A673 (cell line): Measurements from ENCODE around the gene LRRC66. TPM values are rescaled to one million over a fixed set of nuclear protein-coding genes. Genes with fewer than 3 reads are reported as not detected.

Source experiments
- BruUV-seq: library from RNA; stranded (reverse); fragments of 400-500 nt; replicated peaks from 2 replicates; lab custom pipeline; 2021; lab: Mats Ljungman, UMichigan
- CTCF ChIA-PET: fragments of 300-600 bp; sonication (Branson Sonifier 250); formaldehyde crosslinking; loops from one replicate; lab custom pipeline; 2022; ENCODE audit warnings: antibody characterized with exemption; lab: Charles Lee
- POLR2A ChIA-PET: fragments of 300-600 bp; sonication (Branson Sonifier 250); formaldehyde crosslinking; loops from one replicate; lab custom pipeline; 2022; ENCODE audit warnings: antibody characterized with exemption; ENCODE audit not compliant: low non-redundant PET; lab: Charles Lee
- DNase-seq: peaks from one replicate; pipeline ENCODE4 v3.0.0-alpha.2; 2015; ENCODE audit warnings: low spot score
- H3K27ac ChIP-seq: fragments of 200-600 bp; sonication (generic); 2 replicates; pipeline ENCODE4 v1.5.1; 2016; ENCODE audit warnings: mixed run types, low read depth, mild to moderate bottlenecking, mixed read lengths, antibody characterized with exemption, low read length; ENCODE audit not compliant: poor library complexity, severe bottlenecking
- H3K27me3 ChIP-seq: fragments of 200-600 bp; sonication (generic); replicated peaks from 2 replicates; pipeline ENCODE4 v1.6.1; 2017; ENCODE audit warnings: mixed run types, low read depth, mild to moderate bottlenecking, mixed read lengths, antibody characterized with exemption, low read length; ENCODE audit not compliant: insufficient read depth, poor library complexity
- H3K36me3 ChIP-seq: fragments of 200-600 bp; sonication (generic); 2 replicates; pipeline ENCODE4 v1.6.1; 2016; ENCODE audit warnings: mixed run types, mild to moderate bottlenecking, mixed read lengths, antibody characterized with exemption, low read length; ENCODE audit not compliant: insufficient read depth, poor library complexity, severe bottlenecking
- H3K4me1 ChIP-seq: fragments of 200-600 bp; sonication (generic); 2 replicates; pipeline ENCODE4 v1.6.1; 2017; ENCODE audit warnings: mixed run types, mild to moderate bottlenecking, mixed read lengths, antibody characterized with exemption, low read length; ENCODE audit not compliant: insufficient read depth, poor library complexity, severe bottlenecking
- H3K4me3 ChIP-seq: fragments of 200-600 bp; sonication (generic); 2 replicates; pipeline ENCODE4 v1.5.1; 2016; ENCODE audit warnings: low read depth, mixed run types, mild to moderate bottlenecking, mixed read lengths, low read length; ENCODE audit not compliant: poor library complexity, severe bottlenecking
- H3K9me3 ChIP-seq: fragments of 200-600 bp; sonication (generic); 2 replicates; pipeline ENCODE4 v1.6.1; 2016; ENCODE audit warnings: mixed run types, low read depth, mild to moderate bottlenecking, mixed read lengths, antibody characterized with exemption, low read length; ENCODE audit not compliant: poor library complexity, severe bottlenecking
- CTCF ChIP-seq: fragments of 300-800, 200-600 bp; sonication (generic); conservative IDR thresholded peaks from 2 replicates; pipeline ENCODE4 v1.5.1; 2017; ENCODE audit warnings: low read depth, mild to moderate bottlenecking, antibody characterized with exemption, low read length, moderate library complexity, mixed read lengths
- EZH2 ChIP-seq: fragments of 200-600 bp; sonication (generic); IDR thresholded peaks from 2 replicates; pipeline ENCODE4 v1.6.1; 2017; ENCODE audit warnings: borderline replicate concordance, low read depth, mild to moderate bottlenecking, mixed read lengths, antibody characterized with exemption, low read length; ENCODE audit not compliant: poor library complexity, severe bottlenecking
- intact Hi-C: fragments of 100-400 bp; cut with micrococcal nuclease; formaldehyde crosslinking; loops from one replicate; pipeline ENCODE4 v1.10.0; 2022; ENCODE audit not compliant: unreplicated experiment
- total RNA-seq: library from RNA; stranded (reverse); gene quantifications from 2 replicates; pipeline ENCODE4 v1.2.3, GENCODE V29; 2021

The LRRC66 gene
- total RNA-seq, 1 experiment from 2014 or later: not detected

GRCh38 chr4:52032005-52032404 lies 11.8 kb upstream of the LRRC66 start:
- H3K9me3 ChIP-seq: no peaks in the 10 kb centered on the region
- intact Hi-C loops: no loop called here
- ChIA-PET POLR2A (no interaction called here), CTCF (no interaction called here)
- no peak overlapping the region for H3K27ac ChIP-seq
- peaks cover 3% of the 10 kb centered on the region for H3K4me1 ChIP-seq
- H3K36me3 ChIP-seq: peaks cover 8% of the 10 kb centered on the region
- TF ChIP-seq CTCF (no peak), EZH2 (no peak)
- no peaks in the 10 kb centered on the region for H3K27me3 ChIP-seq
- DNase-seq: no peak
- H3K4me3 ChIP-seq: no peak overlapping the region
- no TSS peak for BruUV-seq

DNA sequence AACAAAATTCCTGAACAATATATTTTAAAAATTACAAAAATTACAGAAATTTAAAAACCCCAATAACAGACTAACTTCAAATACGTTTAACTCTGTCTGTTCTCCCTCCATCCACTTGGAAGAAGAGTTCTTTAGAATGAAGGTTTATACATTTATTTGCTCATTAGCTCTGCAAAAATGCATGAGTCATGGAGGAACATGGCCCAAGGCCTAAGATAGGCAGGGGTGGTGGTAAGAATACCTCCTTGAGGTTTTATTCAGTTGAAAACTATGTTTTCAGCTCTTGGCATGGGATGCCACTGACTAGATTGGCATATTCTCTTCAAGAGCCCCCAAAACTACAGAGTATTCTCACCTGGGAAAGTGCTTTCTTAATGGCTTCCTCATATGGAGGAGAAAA lies 8.8 kb upstream of the LRRC66 start:
- no TSS peak for BruUV-seq
- Histone ChIP-seq H3K4me1 (no peaks in the 10 kb centered on the region), H3K4me3 (no peak overlapping the region), H3K27ac (no peak overlapping the region), H3K9me3 (no peaks in the 10 kb centered on the region), H3K27me3 (no peaks in the 10 kb centered on the region), H3K36me3 (peaks cover 8% of the 10 kb centered on the region)
- intact Hi-C loops: no loop called here
- ChIA-PET POLR2A (no interaction called here), CTCF (no interaction called here)
- DNase-seq: no peak
- TF ChIP-seq CTCF (no peak), EZH2 (no peak)

- TF ChIP-seq EZH2 (no peak), CTCF (no peak)
- POLR2A ChIA-PET: no interaction called here
- H3K27ac ChIP-seq: no peak overlapping the region
- CTCF ChIA-PET: no interaction called here
- H3K36me3 ChIP-seq: no peaks in the 10 kb centered on the region
- intact Hi-C loops: loop anchor here (5.0 kb wide), 1 partner anchor 121 kb away; no protein-coding TSS in a partner anchor
- H3K4me3 ChIP-seq: no peak overlapping the region
- H3K9me3 ChIP-seq: no peaks in the 10 kb centered on the region
- no peaks in the 10 kb centered on the region for H3K27me3 ChIP-seq
- DNase-seq: no peak
- no TSS peak for BruUV-seq
- H3K4me1 ChIP-seq: no peaks in the 10 kb centered on the region
These were observed 2.3 kb downstream of the LRRC66 start for GRCh38 chr4:52017814-52018213.
